ENCODE data around the gene IGFALS. TPM values are rescaled to one million over a fixed set of nuclear protein-coding genes. Genes with fewer than 3 reads are reported as not detected.
"Not testable (repeated sequence)": the region's sequence is repeated elsewhere in the genome, so short reads cannot be mapped to it uniquely, and the experiment has no call there.

The IGFALS gene
- total RNA-seq, 1 donor from 2014 or later, result not detected

DNA sequence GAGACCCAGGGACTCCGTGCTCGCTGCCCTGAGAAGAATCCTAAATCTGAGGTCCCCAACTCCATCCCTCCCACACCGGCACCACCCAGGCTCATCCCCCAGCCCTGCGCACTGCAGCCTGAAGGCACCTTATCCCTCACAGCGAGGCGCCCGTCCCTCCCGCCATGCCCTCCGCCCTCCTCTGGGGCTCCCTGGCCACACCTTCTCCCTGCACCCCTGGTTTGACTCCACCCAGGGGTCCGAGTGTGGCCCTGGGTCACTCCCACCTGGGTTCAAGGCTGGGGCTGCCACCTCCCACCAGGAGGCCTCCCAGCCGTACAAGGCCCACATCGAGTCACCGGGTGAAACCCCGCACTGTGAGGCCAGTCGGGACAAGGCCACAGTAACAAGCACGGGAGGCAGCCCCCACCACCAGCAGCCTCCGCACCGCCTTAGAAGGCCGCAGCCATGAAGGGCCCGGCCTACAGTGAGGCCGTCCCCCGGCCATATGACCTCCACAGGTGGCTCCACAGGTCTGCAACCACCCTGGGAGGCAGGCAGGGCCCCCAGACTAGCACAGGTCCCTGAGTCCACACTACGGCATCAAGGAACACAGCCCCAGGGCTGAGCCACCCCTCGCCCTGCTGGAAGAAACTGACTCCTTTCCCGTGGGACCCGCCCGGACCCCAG lies 24.8 kb upstream of the IGFALS start:
- DNase-seq (ENCODE audit: extremely low read depth, low read depth, low spot score), result no peak

DNA sequence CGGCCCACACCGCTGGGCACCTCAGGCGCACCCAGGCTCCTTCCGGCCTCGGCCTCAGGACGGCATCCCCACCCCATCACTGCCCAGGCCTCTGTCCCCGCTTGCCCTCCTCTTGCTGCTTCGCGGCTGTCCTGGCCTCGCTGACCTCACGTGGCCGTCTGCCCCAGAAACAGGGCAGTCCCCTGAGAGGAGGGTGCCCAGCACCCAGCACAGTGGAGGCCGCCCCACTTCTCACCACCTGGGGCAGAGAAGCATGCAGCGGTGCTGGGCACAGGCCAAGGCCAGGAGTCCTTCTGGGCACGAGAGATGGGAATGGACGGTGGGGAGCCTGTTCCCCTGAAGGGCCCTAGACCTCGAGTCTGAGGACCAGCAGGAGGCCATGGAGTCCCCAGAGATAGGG lies 24.2 kb upstream of the IGFALS start:
- DNase-seq (ENCODE audit: extremely low read depth, low read depth, low spot score), result no peak

DNA sequence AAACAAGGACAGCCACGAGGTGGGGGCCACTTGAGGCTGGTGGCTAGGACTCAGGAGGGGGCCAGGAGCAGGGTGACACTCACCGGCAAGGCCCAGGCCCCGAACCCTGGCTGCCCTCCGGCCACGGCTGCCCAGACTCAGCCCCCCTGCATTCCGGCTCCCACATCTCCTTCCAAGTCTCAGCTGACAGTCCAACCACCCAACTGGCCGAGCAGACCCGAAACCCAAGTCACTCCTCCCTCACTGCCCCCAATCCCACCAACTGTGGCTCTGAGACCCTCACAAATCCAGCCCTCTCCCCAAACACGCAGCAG lies 23.7 kb upstream of the IGFALS start:
- DNase-seq (ENCODE audit: extremely low read depth, low read depth, low spot score), result no peak

DNA sequence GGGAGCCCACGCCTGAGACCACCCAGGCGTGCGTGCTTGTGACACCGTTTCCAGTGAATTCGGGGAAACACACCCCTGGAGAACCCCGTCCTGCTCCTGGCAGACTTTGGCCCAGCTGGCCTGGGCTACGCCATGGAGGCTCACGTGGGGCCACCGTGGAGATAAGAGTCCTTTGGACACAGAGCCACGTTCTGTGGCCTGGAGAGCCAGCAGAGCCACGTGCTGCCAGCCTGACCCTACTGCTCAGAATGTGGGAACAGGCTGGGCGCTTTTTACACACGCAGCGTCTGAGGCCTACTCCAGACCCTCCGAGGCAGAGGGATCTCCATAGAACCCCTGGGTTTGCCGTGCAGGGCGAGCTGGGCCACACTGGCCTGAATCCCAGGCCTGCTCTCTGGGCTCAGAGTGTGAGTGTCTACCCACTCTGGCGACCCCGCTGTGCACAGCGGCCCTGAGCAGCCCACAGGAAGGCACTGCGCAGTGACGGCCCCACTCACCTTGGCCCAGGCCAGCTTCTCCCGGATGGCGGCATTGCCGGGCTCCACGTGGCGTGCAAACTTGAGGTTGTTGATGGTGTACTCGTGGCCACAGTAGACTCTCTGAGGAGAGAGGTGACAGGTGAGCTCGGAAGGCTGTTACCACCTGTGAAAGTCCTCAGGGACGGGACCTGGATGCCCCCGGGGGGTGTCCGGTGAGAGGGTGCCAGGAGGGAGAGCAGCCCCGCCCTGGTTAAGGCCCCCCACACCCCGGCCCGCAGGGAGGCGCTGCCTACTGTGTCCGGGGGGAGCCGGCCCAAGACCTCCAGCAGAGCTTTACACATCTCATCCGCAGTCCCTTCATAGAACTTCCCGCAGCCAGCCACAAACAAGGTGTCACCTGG lies 23.1 kb upstream of the IGFALS start:
- no peak for DNase-seq (ENCODE audit: extremely low read depth, low read depth, low spot score)

DNA sequence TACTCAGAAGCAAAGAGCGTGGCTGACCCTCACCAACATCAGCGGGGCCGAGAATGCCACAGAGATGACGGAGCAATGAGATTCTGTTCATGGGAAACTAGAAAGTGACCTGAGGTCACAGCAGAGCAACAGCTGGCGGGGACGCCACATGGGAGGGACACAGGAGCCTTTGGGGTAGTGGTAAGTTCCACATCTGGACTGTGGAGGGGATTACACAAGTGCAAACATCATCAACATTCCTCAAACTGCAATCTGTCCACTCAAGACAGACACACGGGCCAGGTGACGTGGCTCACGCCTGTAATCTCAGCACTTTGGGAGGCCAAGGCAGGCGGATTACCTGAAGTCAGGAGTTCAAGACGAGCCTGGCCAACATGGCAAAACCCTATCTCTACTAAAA lies 22.0 kb upstream of the IGFALS start:
- no peak for DNase-seq (ENCODE audit: extremely low read depth, low read depth, low spot score)

DNA sequence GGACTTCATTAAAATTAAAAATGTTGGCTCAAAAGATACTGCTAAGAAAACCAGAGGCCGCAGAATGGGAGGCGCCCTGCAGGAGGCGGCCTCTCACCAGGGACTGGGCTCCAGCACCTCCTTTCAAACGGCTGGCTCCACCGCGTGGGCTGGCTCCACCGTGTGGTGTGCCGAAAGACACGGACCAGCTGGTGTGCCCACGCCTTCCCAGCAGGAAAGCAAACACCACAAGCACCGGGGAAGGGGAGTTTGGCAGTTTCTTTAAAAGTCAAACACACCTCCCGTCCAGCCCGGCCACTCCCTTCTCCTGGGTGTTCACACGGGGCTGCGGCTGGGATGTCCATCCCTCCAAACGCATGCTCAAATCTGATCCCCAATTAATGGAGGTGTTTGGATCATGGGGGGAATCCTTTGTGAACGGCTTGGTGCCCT lies 19.2 kb upstream of the IGFALS start:
- no peak for DNase-seq (ENCODE audit: extremely low read depth, low read depth, low spot score)

GRCh38 chr16:1810536-1810935 lies 17.0 kb upstream of the IGFALS start:
- no peak for DNase-seq (ENCODE audit: extremely low read depth, low read depth, low spot score)

DNA sequence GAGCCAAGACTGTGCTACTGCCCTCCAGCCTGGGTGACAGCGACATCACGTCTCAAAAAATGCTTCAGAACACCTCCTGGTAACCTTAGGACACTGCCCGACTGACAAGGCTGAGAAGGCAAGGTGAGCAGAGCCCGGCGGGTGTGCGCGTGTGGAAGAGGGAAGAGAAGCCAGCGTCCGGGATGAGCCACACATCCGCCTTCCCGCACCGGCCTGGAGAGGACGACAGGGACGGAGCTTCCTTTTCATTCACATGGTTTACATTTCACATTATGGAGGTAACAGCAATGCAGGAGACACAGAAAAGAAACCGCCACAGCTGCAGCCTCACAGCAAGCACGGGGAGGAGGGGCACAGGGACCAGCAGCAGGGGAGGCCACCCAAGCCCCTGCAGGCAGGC lies 16.6 kb upstream of the IGFALS start:
- no peak for DNase-seq (ENCODE audit: extremely low read depth, low read depth, low spot score)

- DNase-seq (ENCODE audit: extremely low read depth, low read depth, low spot score), result no peak
These were observed 15.8 kb upstream of the IGFALS start for GRCh38 chr16:1809281-1809801.

DNA sequence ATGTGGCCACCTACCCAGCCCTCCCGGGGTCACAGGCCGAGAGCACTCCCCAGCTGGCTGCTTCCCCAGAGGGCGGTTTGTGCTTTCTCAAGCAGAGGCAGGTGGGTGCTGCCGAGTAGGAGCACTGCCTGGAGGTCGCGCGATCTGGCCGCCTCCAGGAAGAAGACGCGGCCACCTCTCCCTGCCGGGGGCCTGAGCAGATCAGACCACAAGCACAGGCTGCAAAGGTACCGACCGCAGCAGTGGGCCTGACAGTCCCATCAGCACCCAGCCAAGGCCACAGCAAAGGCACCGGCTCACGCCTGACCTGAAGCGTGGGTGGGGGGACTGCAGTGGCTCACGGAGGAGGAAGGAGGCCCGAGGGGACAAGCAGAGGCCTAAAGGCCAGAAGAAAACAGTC lies 15.2 kb upstream of the IGFALS start:
- no peak for DNase-seq (ENCODE audit: extremely low read depth, low read depth, low spot score)

- no peak for DNase-seq (ENCODE audit: extremely low read depth, low read depth, low spot score)
These were observed 14.1 kb upstream of the IGFALS start for GRCh38 chr16:1807626-1808025.

DNA sequence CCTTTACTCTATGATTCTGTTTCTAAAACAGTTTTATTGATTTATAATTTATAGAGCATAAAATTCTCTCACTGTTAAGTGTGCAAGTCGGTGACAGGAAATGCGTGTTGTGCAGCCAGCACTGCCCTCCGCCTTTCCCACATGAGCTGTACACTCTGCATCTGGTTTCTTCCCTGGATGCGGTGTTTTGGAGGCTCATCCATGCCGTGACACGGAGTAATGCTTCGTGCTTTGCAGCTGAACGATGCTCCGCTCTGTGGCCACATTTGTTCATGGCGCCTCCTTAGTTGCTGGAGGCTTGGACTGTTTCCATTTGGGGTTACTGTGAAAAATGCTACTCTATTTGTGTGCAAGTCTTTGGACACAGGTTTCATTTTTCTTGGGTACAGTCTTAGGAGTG lies 7.2 kb upstream of the IGFALS start:
- DNase-seq (ENCODE audit: extremely low read depth, low read depth, low spot score), result no peak

DNA sequence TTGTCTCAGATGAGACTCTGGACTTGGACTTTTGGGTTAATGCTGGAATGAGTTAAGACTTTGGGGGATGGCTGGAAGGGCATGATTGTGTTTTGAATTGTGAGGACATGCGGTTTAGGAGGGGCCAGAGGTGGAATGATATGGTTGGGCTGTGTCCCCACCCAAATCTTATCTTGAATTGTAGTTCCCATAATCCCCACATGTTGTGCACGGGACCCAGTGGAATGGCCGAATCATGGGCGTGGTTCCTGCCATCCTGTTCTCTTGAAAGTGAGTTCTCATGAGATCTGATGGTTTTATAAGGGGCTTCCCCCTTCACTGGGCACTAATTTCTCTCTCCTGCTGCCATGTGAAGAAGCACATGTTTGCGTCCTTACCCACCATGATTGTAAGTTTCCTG lies 5.8 kb upstream of the IGFALS start:
- DNase-seq (ENCODE audit: extremely low read depth, low read depth, low spot score), result not testable (repeated sequence)

- no peak for DNase-seq (ENCODE audit: extremely low read depth, low read depth, low spot score)
These were observed 1.6 kb upstream of the IGFALS start for GRCh38 chr16:1794908-1795666.

GRCh38 chr16:1794221-1794871 lies 841 bp upstream of the IGFALS start:
- DNase-seq (ENCODE audit: extremely low read depth, low read depth, low spot score), result no peak

DNA sequence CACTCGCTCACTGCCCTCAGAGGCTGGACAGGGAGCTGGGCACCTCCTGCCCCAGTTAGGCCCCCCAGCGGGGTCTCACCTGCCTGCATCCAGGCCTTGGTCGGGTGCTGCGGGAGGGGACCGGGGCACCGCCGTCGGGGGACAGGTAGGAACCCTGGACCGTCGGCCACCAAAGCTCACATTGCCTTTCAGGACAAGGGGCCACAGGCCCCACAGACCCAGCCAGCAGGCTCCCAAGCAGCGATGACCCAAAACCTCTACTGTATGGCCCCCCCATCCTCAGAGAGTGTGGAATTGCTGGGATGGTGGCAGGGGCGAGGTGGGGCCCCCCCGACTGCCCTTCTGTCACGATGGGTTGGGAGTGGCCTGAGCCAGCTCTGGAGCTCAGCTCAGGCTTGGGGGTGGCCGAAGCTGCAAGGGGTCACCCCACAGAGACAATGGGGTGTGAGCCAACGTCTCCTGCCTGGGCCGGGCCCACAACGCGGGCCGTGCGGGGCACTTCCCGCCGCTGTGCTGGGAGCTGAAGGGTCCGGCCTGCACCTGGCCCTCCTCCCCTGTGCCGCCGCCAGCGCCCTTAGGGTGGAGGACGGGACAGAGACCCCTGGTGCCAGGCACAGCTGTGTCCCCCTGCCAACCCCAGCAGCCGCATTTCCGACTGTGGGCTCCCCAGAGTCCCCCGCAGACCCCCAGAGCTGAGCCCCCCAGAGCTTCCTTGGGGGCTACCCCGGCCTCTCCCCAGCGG lies 498 bp downstream of the IGFALS start:
- no peak for DNase-seq (ENCODE audit: extremely low read depth, low read depth, low spot score)

DNA sequence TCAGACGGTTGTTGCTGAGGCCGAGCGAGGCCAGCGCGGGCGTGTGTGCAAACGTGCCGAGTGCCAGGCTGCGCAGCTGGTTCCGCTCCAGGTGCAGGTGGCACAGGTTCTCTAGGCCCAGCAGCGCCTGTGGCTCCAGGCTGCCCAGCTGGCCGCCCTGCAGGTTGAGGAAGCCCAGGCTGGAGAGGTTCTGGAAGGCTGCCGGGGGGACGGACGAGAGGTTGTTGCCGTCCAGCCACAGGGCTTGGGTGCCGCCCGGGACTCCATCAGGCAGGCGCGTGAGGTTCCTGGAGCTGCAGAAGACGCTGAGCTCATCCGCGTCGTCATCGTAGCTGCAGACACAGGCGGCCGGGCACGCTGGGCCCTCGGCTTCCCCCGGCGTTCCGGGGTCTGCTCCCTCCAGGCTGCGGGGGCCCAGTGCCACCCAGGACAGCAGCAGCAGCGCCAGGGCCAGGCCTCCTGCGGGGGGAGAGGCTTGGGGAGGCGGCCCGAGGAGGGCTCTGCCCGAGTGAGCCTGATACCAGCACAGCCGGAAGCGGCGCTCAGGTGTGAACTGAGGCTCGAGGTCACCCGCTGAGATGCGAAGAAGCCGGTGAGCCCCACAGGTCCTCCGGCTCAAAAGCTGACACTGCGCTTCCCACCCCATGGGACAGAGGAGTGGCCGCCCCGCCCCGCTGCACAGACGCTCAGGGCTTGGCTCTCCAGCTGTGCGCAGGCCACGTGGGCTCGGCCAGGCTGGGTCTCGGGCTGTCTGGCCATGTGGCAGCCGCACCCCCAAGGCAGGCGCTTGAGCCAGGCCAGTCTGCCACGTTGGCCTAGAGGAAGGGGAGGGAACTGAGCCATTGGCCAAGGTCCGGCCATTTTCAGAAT lies 1.3 kb downstream of the IGFALS start:
- no peak for DNase-seq (ENCODE audit: extremely low read depth, low read depth, low spot score)

- DNase-seq (ENCODE audit: extremely low read depth, low read depth, low spot score), result no peak
These were observed 2.1 kb downstream of the IGFALS start for GRCh38 chr16:1791256-1791942.
